ENCODE data around the gene TMEM253.

The TMEM253 gene

GRCh38 chr14:21149641-21150367 is 48.9 kb downstream of the TMEM253 start:
- in situ Hi-C loops (cut with HindIII; ENCODE audit: low sequenced_read_pairs): no loop called here
- no peak for DNase-seq (ENCODE audit: low read depth, low spot score)
- TF ChIP-seq, protein P1, sequence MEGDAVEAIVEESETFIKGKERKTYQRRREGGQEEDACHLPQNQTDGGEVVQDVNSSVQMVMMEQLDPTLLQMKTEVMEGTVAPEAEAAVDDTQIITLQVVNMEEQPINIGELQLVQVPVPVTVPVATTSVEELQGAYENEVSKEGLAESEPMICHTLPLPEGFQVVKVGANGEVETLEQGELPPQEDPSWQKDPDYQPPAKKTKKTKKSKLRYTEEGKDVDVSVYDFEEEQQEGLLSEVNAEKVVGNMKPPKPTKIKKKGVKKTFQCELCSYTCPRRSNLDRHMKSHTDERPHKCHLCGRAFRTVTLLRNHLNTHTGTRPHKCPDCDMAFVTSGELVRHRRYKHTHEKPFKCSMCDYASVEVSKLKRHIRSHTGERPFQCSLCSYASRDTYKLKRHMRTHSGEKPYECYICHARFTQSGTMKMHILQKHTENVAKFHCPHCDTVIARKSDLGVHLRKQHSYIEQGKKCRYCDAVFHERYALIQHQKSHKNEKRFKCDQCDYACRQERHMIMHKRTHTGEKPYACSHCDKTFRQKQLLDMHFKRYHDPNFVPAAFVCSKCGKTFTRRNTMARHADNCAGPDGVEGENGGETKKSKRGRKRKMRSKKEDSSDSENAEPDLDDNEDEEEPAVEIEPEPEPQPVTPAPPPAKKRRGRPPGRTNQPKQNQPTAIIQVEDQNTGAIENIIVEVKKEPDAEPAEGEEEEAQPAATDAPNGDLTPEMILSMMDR (IDR thresholded peaks at IDR 0.05; ENCODE audit: low read depth, low read length): no peak
- no peak overlapping the region for H3K4me3 ChIP-seq (ENCODE audit: low read depth, low read length)

Measured in astrocyte of the spinal cord (primary cell).